ENCODE results near the gene ADORA2A. TPM values are rescaled to one million over a fixed set of nuclear protein-coding genes. Genes with fewer than 3 reads are reported as not detected.

The ADORA2A gene
- total RNA-seq: 0.49 and 1.0 TPM in 2 replicates

DNA sequence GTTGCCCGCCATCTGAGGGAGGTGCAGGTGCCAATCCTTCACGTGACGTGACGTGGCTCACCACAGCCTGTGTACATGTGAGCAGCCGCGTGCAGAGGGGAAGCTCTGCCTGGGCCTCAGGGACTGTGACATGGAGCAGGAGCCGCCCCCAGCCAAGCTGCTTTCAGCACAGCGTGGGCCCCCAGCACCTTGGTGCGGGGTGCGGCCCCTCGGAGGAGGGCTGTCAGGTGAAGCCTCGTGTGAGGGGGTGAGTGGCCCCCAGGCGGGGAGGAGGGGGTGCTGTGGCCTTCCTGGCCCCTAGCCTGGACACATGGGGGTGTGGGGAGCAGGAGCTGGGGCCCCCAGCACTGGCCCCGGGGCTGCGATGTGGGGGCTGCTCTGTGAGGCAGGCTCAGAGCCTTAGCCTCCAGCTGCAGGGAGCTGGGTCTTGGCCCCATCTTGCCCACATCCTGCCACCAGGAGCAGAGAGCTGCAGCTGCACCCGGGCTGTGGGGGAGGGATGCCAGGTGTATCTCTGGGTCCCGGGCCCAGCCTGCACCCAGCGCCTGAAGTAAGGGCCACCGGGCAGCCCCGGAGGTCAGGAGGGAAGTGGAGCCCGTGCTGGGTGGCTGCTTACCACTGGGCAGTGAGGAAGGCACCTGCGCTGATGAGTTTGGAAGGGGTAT, at the start of gene ADORA2A:
Gene ADORA2A (plus strand): TSS at position 100 of the 665 bp plus-strand sequence. CDS start 5,806 bp downstream, outside the sequence.

Other genes starting within 250 kb of the ADORA2A start
- 0.04 and 0.16 TPM in 2 replicates for gene SUSD2, start 246.1 kb upstream of the ADORA2A start, total RNA-seq
- 0.30 TPM in 1 of 2 replicates, not detected in the other for gene GGT5, start 182.5 kb upstream of the ADORA2A start, total RNA-seq
- gene SPECC1L, start 156.8 kb upstream of the ADORA2A start, total RNA-seq: 15.3 and 21.2 TPM in 2 replicates
- not detected in 2 replicates for gene UPB1, start 67.7 kb downstream of the ADORA2A start, total RNA-seq
- gene GUCD1, start 127.5 kb downstream of the ADORA2A start, total RNA-seq: 73.4 and 75.1 TPM in 2 replicates
- 147 and 238 TPM in 2 replicates for gene SNRPD3, start 128.4 kb downstream of the ADORA2A start, total RNA-seq
- gene LRRC75B, start 165.5 kb downstream of the ADORA2A start, total RNA-seq: 14.9 and 37.1 TPM in 2 replicates
- 6.2 and 15.8 TPM in 2 replicates for gene GGT1, start 175.6 kb downstream of the ADORA2A start, total RNA-seq